OCI-LY7 (cell line): ENCODE data around the gene RPE65.

Experiments used
- CTCF ChIP-seq: fragments of 200-600 bp; sonication (generic); conservative IDR thresholded peaks from 2 replicates; pipeline ENCODE4 v1.5.1; 2014; ENCODE audit warnings: mild to moderate bottlenecking, antibody characterized with exemption, low read length, moderate library complexity, mixed read lengths
- EZH2phosphoT487 ChIP-seq: fragments of 200-600 bp; sonication (generic); IDR thresholded peaks from 2 replicates; pipeline ENCODE4 v1.6.1; 2018; ENCODE audit warnings: low read depth, borderline replicate concordance, mild to moderate bottlenecking, mixed run types, antibody characterized with exemption, low read length, moderate library complexity, mixed read lengths

DNA sequence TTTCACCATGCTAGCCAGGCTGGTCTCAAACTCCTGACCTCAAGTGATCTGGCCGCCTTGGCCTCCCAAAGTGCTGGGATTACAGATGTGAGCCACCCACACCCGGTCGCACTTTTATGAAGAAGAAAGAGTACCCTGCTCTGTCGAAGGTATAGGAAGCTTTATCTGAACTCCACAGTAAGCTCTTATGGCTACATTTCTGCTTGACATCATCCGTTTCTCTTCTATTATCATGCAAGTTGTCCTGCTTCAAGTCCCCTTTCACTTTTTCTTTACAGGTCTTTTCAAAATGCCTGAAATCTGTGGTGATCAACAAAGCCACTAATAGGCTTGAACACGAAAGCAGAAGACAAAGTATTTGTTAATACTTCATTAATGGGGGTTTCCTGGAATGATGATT is 4.0 kb downstream of the RPE65 start:
- no peak for TF ChIP-seq CTCF
- TF ChIP-seq EZH2phosphoT487: no peak
